Astrocyte (in vitro differentiated cells and primary cell): ENCODE results near the gene TMEM151A.

ENCODE experiments used
- EZH2 ChIP-seq: IDR thresholded peaks from 2 replicates; pipeline ENCODE4 v1.6.1; 2012; ENCODE audit warnings: mild to moderate bottlenecking, low read length, inconsistent platforms; ENCODE audit not compliant: insufficient read depth
- TF ChIP-seq, protein P1 (sequence below): IDR thresholded peaks from 2 replicates; pipeline ENCODE4 v1.5.1; 2011; ENCODE audit warnings: low read depth, mild to moderate bottlenecking, inconsistent platforms, low read length, moderate library complexity; ENCODE audit not compliant: insufficient read depth

DNA sequence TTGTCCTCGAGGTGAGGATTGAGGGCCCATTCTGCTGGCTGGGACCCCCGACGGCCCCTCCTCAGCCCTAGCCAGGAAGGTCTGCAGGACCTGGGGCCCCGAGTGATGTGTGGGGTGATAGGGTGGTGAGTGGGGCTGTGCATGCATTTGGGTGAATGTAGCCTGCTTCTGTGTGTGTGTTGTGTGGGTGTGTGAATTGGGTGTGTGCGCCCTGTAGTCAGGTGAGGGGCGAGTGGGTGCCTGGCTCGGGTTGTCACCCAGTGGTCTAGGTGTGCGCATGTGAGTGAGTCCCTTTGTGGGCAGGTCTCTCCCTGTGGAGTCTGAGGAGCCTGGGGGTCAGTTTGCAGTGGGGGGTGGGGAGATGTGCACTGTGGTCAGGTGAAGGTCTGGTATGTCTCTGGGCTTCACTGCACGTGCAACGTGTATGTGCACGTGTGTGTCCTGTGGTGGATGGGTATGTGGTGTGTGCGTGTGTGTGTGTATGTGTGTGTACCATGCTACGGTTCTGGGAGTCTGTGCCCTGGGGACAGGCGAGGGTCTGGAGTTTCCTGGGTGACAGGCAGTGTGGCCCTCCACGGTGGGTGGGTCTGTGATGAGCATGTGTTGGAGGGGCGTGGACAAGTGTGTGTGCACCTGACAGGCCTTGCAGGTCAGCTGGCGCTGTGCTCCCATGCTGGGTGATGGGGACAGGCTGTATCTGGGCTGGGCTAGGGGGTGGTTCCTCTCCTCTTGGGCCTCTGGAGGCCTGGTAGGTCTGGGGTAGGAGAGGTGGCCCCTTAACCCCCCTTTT lies 1.0 kb downstream of the TMEM151A start:
- TF ChIP-seq, protein P1, sequence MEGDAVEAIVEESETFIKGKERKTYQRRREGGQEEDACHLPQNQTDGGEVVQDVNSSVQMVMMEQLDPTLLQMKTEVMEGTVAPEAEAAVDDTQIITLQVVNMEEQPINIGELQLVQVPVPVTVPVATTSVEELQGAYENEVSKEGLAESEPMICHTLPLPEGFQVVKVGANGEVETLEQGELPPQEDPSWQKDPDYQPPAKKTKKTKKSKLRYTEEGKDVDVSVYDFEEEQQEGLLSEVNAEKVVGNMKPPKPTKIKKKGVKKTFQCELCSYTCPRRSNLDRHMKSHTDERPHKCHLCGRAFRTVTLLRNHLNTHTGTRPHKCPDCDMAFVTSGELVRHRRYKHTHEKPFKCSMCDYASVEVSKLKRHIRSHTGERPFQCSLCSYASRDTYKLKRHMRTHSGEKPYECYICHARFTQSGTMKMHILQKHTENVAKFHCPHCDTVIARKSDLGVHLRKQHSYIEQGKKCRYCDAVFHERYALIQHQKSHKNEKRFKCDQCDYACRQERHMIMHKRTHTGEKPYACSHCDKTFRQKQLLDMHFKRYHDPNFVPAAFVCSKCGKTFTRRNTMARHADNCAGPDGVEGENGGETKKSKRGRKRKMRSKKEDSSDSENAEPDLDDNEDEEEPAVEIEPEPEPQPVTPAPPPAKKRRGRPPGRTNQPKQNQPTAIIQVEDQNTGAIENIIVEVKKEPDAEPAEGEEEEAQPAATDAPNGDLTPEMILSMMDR, result no peak
- TF ChIP-seq EZH2, result peak; percentile 12
